MG63 (cell line): ENCODE results near the gene GFRAL. TPM values are rescaled to one million over a fixed set of nuclear protein-coding genes. Genes with fewer than 3 reads are reported as not detected.

ENCODE experiments used
- total RNA-seq: library from RNA; depleted of rRNA; stranded (reverse); fragments of >200 nt; shearing (Covaris generic); gene quantifications from 2 replicates; pipeline ENCODE4 v1.2.3, GENCODE V29; 2014; ENCODE audit warnings: low replicate concordance; rRNA removed

The GFRAL gene
- total RNA-seq, 1 experiment from 2014 or later = not detected

Other genes with a start within 250 kb of the GFRAL start
- gene HCRTR2, start 153.0 kb upstream of the GFRAL start, total RNA-seq = not detected in 2 replicates